ENCODE results near the gene KNOP1.
"Not testable (repeated sequence)": the region's sequence is repeated elsewhere in the genome, so short reads cannot be mapped to it uniquely, and the experiment has no call there.

The KNOP1 gene

GRCh38 chr16:19680881-19681340 is 37.1 kb downstream of the KNOP1 start:
- DNase-seq, result peak; percentile 21

- not testable (repeated sequence) for DNase-seq
Observed at GRCh38 chr16:19679281-19679680, 38.7 kb downstream of the KNOP1 start.

DNA sequence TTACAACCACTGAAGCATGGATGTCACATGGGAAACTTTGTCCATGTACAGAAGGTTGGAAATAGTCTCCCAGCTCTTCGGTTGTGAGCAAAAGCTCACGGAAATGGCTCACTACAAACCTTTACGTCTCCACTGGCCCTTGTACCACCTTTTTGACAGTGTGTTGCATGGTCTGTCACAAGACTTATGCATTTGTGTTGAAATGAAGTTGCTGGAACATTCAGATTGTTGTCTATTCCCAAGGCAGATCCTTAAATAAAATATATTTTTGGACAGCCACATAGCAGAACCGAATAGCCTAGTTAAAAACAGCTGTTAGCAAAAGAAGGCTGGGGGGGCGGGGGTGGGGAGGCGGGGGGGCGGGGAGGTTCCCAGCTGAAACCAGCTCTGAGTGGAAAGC is 39.2 kb downstream of the KNOP1 start:
- DNase-seq, result no peak

- no peak for DNase-seq
Observed at GRCh38 chr16:19677402-19677801, 40.6 kb downstream of the KNOP1 start.

- no peak for DNase-seq
Observed at GRCh38 chr16:19674485-19674884, 43.5 kb downstream of the KNOP1 start.

- no peak for DNase-seq
Observed at GRCh38 chr16:19672378-19672777, 45.6 kb downstream of the KNOP1 start.

GRCh38 chr16:19666477-19666876 is 51.5 kb downstream of the KNOP1 start:
- no peak for DNase-seq

DNA sequence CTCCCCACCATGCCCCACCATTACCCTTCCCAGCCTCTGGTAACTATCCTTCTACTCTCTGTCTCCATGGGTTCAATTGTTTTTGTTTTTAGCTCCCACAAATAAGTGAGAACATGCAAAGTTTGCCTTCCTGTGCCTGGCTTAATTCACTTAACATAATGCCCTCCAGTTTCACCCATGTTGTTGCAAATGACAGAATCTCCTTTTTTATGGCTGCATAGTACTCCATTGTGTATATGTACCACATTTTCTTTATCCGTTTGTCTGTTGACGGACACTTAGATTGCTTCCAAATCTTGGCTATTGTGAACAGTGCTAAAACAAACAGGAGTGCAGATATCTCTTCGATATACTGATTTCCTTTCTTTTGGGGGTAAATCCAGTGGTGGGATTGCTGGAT is 52.7 kb downstream of the KNOP1 start:
- not testable (repeated sequence) for DNase-seq

DNA sequence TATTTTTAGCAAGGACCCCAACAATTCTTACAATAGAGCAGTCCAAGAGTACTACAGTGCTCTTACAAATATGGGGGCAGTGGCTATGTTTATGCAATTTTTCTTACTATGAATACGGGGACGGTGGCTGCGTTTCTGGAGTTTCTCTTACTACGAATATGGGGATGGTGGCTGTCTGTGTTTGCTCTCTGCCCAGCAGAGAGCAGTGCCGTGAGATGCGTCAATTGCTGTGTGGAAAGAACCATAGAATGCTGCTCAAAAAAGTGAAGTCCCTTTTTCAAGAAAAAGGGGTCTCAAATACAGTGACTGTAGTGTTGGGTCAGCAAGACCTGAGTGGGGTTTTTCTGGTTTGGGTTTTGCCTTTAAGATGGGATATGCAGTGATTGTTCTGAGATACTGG is 53.9 kb downstream of the KNOP1 start:
- DNase-seq, result no peak

- DNase-seq, result no peak
Observed at GRCh38 chr16:19662351-19662750, 55.7 kb downstream of the KNOP1 start.

GRCh38 chr16:19660432-19660831 is 57.6 kb downstream of the KNOP1 start:
- DNase-seq, result no peak

DNA sequence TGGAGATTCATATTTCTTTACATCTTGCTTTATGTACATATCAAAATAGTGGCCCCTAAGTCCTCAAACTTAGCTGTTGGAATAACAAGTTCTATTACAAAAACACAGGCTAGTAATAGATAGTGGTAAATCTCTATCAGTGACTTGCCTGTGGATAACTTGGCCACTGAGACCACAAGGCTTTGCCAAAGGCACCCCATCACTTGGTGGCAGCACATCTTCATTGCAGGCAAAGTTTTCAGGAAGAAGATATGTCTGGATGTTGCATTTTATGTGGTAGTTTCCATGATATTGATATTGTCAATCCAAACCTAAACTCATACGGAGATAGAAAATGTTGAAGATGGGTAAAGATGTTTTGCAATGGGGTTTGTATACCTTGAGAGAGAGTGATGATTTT is 58.5 kb downstream of the KNOP1 start:
- no peak for DNase-seq

DNA sequence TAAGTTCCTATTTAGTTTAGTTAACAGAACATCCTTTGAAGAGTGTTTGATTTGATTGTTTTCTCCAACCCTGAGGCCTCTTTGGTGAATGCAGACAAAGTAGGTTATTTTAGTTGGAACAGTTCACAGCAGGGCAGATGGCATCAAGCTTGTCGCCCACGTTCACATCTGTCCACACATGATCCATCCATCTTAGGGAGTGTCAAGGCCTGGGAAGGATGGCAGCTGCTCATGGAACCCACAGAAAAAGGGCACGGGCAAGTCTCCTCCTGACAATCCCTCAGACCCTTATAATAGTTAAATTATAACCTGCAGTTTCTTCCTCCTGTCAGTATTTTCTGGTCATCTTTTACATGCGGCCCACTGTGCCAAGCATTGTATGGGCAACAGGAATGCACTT is 60.2 kb downstream of the KNOP1 start:
- DNase-seq, result peak; percentile 58

- DNase-seq, result no peak
Observed at GRCh38 chr16:19655242-19655777, 62.7 kb downstream of the KNOP1 start.

DNA sequence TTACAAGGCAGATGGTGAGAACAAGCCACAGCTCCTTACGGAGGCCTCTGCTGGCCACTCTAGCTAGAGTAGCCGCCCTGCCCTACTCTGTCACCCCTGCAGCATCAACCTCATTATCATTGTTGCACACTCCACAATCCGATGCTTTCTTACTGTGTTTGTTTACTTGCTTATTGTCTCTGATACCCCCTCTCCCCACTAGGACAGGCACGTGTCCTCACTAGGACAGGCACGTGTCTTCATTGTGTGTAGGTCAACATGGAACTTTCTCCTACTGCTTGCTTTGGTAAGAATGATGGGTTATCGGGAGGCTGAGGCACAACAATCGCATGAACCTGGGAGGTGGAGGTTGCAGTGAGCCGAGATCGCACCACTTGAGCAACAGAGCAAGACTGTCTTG is 63.9 kb downstream of the KNOP1 start:
- DNase-seq, result no peak

All from DMS 273 treated with DMSO at 0.1 percent for 48 hours (cell line).